Thyroid gland (tissue), 4 donors: ENCODE data around the gene TTLL5.

Experiments used
- CTCF ChIP-seq, 6 experiments: fragments of 200-600 bp in 3 of 6; fragments of 450-650 bp in 3 of 6; sonication (generic) in 3 of 6; IDR thresholded peaks; one replicate each; pipeline ENCODE4 v1.5.1; 2016 to 2019; ENCODE audit warnings: antibody characterized with exemption in 6 of 6, mild to moderate bottlenecking in 2 of 6, inconsistent platforms in 1 of 6, moderate library complexity in 1 of 6
- POLR2A ChIP-seq, 2 donors: fragments of 450-650 bp; IDR thresholded peaks; one replicate each; pipeline ENCODE4 v1.6.1; 2017; ENCODE audit warnings: antibody characterized with exemption in 2 of 2, mild to moderate bottlenecking in 2 of 2, moderate library complexity in 1 of 2

DNA sequence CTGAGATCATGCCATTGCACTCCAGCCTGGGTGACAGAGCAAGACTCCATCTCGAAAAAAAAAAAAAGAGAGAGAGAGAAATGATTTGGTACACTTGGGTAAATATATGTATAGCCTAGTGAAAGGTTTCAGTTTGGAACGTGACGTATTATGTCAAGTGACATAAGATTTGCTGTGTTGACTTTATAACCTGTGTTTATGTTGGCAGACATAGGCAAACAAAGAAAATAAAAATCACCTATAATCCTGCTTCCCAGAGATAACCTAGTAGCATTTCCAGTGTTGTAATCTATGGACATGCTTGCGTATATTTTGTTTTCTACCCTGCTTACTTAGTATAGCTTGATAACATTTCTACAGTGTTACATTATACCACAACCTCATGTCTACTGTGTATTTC lies 17.1 kb upstream of the TTLL5 start:
- TF ChIP-seq CTCF (IDR thresholded peaks at IDR 0.05) (no peak), POLR2A (IDR thresholded peaks at IDR 0.05) (no peak)
